ENCODE measurements around the gene SNAPC2. TPM values are rescaled to one million over a fixed set of nuclear protein-coding genes. Genes with fewer than 3 reads are reported as not detected.
"Not testable (repeated sequence)": the region's sequence is repeated elsewhere in the genome, so short reads cannot be mapped to it uniquely, and the experiment has no call there.

The SNAPC2 gene
- total and polyA plus RNA-seq, 2 donors (not counting 1 experiment from before 2014, with no cell fraction given) = 19.9 to 21.7 TPM

DNA sequence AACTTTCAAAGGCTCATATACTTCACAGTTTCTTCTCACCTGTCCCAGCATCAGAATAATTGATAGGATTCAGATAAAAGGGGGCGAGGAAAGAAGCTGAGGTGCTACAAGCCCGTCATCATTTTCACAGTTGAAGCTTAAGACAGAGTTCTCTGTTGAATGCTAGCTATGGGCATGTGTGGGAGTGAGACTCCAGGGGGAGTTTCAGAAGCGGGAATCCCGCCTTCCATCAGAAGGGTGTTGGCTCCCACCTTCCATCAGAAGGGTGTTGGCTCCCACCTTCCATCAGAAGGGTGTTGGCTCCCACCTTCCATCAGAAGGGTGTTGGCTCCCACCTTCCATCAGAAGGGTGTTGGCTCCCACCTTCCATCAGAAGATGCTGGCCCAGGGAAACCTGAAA lies 40.9 kb downstream of the SNAPC2 start:
- H3K79me2 ChIP-seq (ENCODE audit: control insufficient read depth, insufficient read depth, low read length); H3K9ac ChIP-seq (ENCODE audit: low read length); ATAC-seq (ENCODE audit: low read depth); H3K4me3 ChIP-seq (ENCODE audit: control extremely low read depth in 1 of 5, extremely low read depth in 1 of 5, insufficient read depth in 1 of 5, low read depth in 2 of 5, low read length in 4 of 5); H3K27ac ChIP-seq (ENCODE audit: low read length in 2 of 2); H3K27me3 ChIP-seq (replicated peaks in 1 of 4; ENCODE audit: control extremely low read depth in 1 of 4, control insufficient read depth in 3 of 4, insufficient read depth in 4 of 4, low read length in 3 of 4); DNase-seq; H3K9me3 ChIP-seq (ENCODE audit: control extremely low read depth in 1 of 3, control insufficient read depth in 2 of 3, insufficient read depth in 1 of 3, low read length in 2 of 3); H3K4me3 Mint-ChIP-seq; H3K27me3 Mint-ChIP-seq; H3K4me1 ChIP-seq (ENCODE audit: control insufficient read depth in 2 of 2, insufficient read depth in 2 of 2, low read length in 2 of 2); POLR2A ChIA-PET; H3K27ac Mint-ChIP-seq; H3K9me3 Mint-ChIP-seq (ENCODE audit: insufficient read depth); H2AFZ ChIP-seq (ENCODE audit: insufficient read depth, low read depth, low read length, poor library complexity, severe bottlenecking); H3K4me2 ChIP-seq (replicated peaks; ENCODE audit: low read depth, low read length, poor library complexity, severe bottlenecking); intact Hi-C loops (cut with micrococcal nuclease); H3K4me1 Mint-ChIP-seq; H4K20me1 ChIP-seq (ENCODE audit: control insufficient read depth, insufficient read depth, low read length, poor library complexity, severe bottlenecking): not testable (repeated sequence)
- H3K36me3 ChIP-seq (replicated peaks in 1 of 2; ENCODE audit: control extremely low read depth in 1 of 2, control insufficient read depth in 1 of 2, extremely low read depth in 1 of 2, insufficient read depth in 2 of 2, low read length in 1 of 2) = peaks cover 0 to 37% of the 10 kb centered on the region in 2 experiments
- CTCF ChIA-PET = interaction anchor here (1.0 to 2.3 kb wide), 3 partner anchors 10 to 43 kb away, joined by 3 to 8 read pairs (median 3); partner anchors contain the start of gene TIMM44
- 100% methylated on average over 1 of the region's 4 CpGs for WGBS (ENCODE audit: insufficient coverage)

DNA sequence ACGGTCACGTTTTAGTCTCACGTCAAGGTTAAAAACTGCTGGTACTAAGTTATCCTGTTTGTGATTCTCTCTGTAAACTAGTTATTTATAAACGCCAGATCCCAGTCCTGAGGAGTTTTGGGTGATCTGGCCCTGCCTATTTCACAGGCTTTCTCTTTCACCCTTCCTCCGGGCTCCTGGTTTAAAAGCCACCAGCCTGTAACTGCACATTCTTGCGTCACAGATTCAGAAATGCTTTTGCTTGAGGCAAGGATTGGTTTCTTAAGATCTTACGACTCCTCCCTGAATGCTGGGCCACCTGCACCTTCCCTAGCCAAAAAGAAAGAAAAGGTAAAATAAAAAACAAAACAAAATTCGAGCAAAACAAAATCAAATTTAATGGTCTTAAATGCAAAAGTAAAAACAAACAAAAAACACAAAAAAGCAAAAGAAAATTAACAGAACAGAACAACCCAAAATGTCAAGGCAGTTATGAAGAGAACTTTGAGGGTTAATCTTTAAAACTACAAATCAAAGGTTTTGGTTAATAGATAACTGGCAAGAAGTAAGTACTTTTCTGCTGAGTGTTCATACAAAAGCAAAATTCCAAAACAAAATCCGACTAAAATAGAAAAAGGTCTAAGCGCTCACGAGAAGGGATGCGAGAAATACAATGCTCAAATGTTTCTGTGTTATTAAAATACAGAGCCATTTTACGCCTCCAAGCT lies 41.9 kb downstream of the SNAPC2 start:
- ChIA-PET POLR2A (interaction anchor here (0.5 kb wide), 1 partner anchor 192 kb away, joined by 4 read pairs; no protein-coding TSS in a partner anchor), CTCF (no interaction called here)
- TF ChIP-seq, protein P1, sequence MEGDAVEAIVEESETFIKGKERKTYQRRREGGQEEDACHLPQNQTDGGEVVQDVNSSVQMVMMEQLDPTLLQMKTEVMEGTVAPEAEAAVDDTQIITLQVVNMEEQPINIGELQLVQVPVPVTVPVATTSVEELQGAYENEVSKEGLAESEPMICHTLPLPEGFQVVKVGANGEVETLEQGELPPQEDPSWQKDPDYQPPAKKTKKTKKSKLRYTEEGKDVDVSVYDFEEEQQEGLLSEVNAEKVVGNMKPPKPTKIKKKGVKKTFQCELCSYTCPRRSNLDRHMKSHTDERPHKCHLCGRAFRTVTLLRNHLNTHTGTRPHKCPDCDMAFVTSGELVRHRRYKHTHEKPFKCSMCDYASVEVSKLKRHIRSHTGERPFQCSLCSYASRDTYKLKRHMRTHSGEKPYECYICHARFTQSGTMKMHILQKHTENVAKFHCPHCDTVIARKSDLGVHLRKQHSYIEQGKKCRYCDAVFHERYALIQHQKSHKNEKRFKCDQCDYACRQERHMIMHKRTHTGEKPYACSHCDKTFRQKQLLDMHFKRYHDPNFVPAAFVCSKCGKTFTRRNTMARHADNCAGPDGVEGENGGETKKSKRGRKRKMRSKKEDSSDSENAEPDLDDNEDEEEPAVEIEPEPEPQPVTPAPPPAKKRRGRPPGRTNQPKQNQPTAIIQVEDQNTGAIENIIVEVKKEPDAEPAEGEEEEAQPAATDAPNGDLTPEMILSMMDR (IDR thresholded peaks at IDR 0.05) = no peak
- TF ChIP-seq EZH2 (IDR thresholded peaks at IDR 0.05; ENCODE audit: borderline replicate concordance, insufficient read depth, low read depth, low read length, poor library complexity, severe bottlenecking) = no peak
- no peak overlapping the region for H2AFZ ChIP-seq (ENCODE audit: insufficient read depth, low read depth, low read length, poor library complexity, severe bottlenecking)
- Mint-ChIP-seq H3K4me1 (no peaks in the 10 kb centered on the region), H3K9me3 (ENCODE audit: insufficient read depth) (no peaks in the 10 kb centered on the region), H3K4me3 (no peak overlapping the region), H3K27me3 (no peaks in the 10 kb centered on the region), H3K27ac (no peak overlapping the region)
- no peak overlapping the region for H3K4me3 ChIP-seq (ENCODE audit: control extremely low read depth in 1 of 5, extremely low read depth in 1 of 5, insufficient read depth in 1 of 5, low read depth in 2 of 5, low read length in 4 of 5)
- H3K4me1 ChIP-seq (ENCODE audit: control insufficient read depth in 2 of 2, insufficient read depth in 2 of 2, low read length in 2 of 2) = no peaks in the 10 kb centered on the region
- DNase-seq = no peak
- H3K27me3 ChIP-seq (replicated peaks in 1 of 4; ENCODE audit: control extremely low read depth in 1 of 4, control insufficient read depth in 3 of 4, insufficient read depth in 4 of 4, low read length in 3 of 4) = no peaks in the 10 kb centered on the region
- H3K9ac ChIP-seq (ENCODE audit: low read length) = no peak overlapping the region
- no peaks in the 10 kb centered on the region for H3K79me2 ChIP-seq (ENCODE audit: control insufficient read depth, insufficient read depth, low read length)
- intact Hi-C loops (cut with micrococcal nuclease) = no loop called here
- ATAC-seq (ENCODE audit: low read depth) = no peak
- WGBS (ENCODE audit: insufficient coverage) = 100% methylated on average over 9 of the region's 13 CpGs
- H4K20me1 ChIP-seq (ENCODE audit: control insufficient read depth, insufficient read depth, low read length, poor library complexity, severe bottlenecking) = no peaks in the 10 kb centered on the region
- H3K27ac ChIP-seq (ENCODE audit: low read length in 2 of 2) = no peak overlapping the region
- no peak overlapping the region for H3K4me2 ChIP-seq (replicated peaks; ENCODE audit: low read depth, low read length, poor library complexity, severe bottlenecking)
- H3K9me3 ChIP-seq (ENCODE audit: control extremely low read depth in 1 of 3, control insufficient read depth in 2 of 3, insufficient read depth in 1 of 3, low read length in 2 of 3) = no peaks in the 10 kb centered on the region
- peaks cover 3 to 45% of the 10 kb centered on the region in 2 experiments for H3K36me3 ChIP-seq (replicated peaks in 1 of 2; ENCODE audit: control extremely low read depth in 1 of 2, control insufficient read depth in 1 of 2, extremely low read depth in 1 of 2, insufficient read depth in 2 of 2, low read length in 1 of 2)
